Measurements from ENCODE around the gene FATE1.
"Not testable (repeated sequence)": the region's sequence is repeated elsewhere in the genome, so short reads cannot be mapped to it uniquely, and the experiment has no call there.

FATE1 gene, protein sequence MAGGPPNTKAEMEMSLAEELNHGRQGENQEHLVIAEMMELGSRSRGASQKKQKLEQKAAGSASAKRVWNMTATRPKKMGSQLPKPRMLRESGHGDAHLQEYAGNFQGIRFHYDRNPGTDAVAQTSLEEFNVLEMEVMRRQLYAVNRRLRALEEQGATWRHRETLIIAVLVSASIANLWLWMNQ

DNA sequence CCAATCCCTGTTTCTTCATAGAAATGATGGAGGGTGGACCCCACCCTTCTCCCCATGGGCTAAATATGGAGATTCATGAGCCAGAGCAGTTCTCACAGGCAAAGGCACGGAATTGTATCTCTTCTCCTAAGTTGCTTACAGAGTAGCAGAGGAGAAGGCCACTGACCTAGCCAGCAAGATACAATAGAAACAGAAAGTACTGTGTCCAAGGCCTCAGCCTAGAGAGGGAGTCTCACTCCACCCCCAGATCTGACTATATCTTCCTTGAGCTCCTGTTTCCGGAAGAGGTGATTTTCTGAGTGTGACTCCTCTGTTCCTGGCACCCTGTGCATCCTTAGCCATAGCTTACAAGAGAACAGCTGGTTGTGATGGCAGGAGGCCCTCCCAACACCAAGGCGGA, at the start of gene FATE1:
Gene FATE1, plus strand, starts transcription at position 284 of the 400 bp plus-strand sequence. Its CDS starts 85 bp downstream, at position 369.
- DNase-seq (ENCODE audit: low spot score): no peak

DNA sequence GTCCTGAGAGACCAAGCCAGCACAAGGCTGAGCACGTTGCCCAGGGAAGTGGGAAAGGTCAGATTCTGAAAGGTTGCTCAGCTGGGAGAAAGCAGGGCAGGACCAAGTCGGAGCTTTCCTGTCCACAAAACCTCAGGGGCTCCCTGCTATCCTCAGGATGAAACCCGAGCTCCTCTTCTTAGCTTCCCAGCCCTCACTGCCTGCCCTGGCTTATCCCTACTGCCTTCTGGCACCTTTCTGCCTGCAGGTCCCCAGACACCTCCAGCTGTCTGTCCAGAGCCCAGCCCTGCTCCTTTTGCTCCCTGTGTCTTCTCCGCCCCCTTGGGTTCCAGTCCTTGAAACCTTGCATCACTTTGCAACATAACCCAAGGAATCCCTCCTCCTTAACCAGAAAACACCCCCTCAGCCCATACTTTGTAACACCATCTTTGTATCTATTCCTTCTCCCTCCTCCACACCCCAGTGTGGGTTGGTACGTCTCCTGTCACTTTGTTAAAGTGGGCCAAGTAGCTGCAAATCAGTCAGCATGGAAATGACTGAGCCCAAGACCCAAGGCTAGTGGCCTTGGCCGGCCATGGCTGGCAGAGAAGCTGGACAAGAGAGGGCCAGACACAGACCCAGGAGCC, 40.6 kb upstream of the FATE1 start:
- DNase-seq (ENCODE audit: low spot score): no peak

DNA sequence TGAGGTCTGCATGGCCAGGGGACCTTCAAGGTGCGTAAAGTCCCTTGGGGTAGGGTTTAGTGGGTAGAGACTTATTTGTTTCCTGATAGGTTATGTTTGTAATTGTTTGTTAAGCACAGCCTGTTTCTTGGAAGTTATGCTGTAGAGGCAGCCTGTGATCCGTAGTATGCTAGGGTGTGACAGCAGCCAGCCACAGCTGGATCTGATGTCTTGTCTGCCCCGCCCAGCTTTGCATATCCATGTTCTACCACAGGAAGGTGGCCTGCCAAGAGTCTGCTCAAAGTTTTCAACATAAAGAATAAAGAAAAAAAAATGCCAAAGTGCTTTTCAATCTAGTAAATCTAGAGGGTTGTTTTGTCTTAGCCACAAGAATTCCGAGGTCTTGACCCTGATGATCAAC, 39.6 kb upstream of the FATE1 start:
- no peak for DNase-seq (ENCODE audit: low spot score)

DNA sequence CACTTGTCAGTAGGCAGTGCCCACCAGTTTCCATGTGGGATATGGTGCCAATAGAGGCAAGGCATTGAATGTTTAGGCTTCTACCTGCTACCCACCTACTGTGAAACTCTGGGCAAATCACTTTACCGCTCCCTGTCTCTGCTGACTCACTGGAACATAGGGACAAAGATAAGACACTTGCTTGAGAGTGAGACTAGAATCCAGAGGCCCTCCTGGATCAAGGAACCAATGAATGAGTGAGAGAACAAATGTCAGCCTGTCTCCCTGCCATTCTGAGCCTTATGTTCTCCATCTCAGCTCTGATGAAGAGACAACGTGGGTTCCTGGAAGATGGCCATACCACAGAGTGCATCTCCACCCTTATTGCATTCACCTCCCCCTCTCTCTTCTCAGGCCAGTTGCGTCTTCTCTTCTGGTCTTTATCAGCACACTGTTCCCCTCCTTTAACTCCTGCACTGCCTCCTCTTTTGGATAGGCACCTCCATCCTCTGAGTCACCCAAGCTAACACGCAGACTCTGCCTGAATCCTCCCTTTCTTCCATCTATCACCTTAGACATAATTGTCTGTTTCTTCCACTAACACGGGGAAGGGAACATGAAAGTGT, 35.9 kb upstream of the FATE1 start:
- no peak for DNase-seq (ENCODE audit: low spot score)

DNA sequence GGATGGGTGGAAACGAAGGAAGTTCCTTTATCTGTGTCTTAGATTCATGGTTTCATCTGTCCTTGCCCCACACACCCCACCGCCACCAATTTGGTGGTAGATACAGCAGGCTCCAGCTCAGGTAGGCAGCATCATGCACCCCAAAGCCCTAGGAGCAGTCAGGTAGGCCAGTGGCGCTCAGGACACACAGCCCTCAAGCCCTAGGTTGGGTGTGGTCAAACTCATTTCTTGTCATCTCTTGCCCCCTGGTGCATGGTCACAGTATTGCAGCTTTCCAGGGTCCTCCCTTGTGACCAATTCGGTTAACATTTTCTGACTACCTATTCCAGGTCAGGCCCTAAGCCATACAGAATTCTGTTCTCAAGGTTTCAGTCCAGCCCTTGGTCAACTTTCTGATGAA, 35.0 kb upstream of the FATE1 start:
- DNase-seq (ENCODE audit: low spot score): peak; percentile 19

DNA sequence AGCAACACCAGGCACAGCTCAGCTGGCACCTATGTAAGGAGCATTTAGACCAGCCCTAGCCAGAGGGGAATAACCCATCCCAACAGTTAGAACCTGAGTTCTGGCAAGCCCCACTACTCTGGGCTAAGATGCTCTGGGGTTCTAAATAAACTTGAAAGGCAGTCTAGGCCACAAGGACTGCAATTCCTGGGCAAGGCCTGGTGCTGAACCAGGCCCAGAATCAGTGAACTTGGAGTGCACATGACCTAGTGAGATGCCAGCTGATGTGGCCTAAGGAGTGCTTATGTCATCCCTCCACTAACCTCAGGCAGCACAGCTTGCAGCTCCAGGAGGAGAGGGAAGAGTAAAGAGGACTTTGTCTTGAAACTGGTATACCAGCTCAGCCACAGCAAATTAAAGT, 28.2 kb upstream of the FATE1 start:
- DNase-seq (ENCODE audit: low spot score): no peak

DNA sequence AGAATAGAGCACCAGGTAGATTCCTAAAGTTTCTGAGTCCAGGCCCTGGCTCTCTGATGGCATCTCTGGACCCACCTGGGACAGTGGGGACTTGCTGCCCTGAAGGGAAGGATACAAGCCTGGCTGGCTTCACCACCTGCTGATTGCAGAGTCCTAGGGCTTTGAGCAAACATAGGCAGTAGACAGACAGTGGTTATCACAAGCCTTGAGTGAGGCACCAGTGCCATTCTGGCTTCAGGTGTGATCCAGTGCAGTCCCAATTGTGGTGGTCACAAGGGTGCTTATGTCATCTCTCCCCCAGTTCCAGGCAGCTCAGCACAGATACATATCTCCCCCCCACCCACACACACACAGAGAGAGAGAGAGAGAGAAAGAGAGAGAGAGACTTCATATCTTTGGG, 27.1 kb upstream of the FATE1 start:
- no peak for DNase-seq (ENCODE audit: low spot score)

DNA sequence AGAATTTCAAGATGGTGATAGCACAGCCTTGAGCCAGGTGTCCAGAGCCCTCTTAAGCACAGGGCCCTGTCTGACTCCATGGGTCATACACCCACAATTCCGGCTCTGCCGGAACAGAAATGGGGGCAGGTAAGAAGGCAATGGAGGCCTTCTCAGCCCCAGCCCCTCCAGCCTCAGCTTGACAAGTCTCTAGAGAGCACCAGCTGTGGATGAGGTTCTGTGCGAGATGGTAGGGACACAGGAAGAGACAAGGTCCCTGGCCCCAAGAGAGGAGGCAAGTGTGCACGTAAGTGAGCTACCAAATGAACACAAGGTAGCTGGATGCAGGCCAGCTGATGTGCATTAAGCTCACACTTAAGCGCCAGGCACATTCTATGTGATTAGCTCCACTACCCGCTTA, 23.0 kb upstream of the FATE1 start:
- DNase-seq (ENCODE audit: low spot score): no peak

DNA sequence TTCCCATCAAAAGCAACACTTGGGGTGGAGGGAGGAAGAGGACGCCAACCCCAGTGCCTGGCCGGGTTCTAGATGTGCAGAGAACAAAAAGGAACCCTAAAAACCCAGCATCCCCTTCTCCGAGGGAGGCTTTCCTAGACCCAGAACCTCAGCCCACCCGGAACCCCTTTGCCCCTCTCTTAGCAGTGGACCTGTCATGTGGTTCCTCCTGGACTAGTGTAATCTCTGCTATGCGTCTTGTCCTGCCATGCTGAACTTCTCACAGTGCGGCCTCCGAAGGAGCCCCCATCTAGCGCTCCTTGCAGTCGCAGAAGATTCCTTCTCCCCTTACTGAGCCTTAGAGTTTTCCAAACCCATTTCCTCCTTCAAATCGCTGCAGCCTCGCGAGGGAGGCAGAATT, 21.7 kb upstream of the FATE1 start:
- DNase-seq (ENCODE audit: low spot score): no peak

DNA sequence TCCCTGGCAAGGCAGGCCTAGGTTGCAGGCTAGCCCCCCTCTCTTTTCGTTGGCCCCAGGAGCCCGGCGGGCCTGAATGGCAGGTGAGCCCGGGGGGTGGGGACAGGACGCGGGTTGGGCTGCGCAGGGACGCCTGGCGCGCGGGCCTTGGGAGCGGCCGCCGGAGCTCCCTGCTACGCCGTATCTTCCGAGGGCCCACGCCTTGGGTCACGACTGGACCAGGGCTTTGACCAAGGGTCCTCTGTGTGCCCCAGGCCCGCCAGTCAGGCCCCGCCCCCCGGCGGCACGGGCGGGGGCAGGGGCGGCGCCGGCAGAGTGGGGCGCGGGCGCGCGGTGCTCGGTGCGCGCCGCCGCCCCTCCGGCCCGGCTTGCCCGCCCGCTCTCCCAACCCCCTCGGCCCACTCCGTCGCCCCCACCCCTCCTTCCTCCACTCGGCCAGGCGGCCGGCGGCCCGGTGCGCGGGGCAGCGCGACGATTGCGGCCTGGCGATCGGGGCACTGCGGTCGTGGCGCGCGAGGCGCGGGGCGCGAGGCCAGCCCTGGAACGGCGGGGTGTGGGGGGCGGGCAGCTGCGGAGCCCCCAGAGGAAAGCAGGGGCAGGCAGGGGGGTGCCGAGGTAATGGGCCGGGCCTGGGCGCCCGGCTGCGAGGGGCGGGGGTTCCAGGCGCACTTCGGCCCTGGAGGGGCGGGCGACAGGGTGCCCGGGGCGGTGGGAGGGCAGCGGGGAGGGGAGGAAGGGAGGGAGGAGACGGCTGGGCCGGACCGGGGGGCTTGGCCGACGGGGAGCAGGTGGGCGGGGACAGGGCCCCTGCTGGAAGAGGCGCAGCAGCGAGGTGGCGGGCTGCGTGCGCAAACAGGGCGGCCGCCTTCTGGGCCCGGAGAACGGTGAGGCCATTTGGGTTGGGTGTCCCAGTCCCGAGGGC, 20.9 kb upstream of the FATE1 start, which contains the start of gene PRRG3:
Gene PRRG3, plus strand, starts transcription at position 798 of the 922 bp plus-strand sequence. CDS start 3,357 bp downstream, outside the sequence.
- no peak for DNase-seq (ENCODE audit: low spot score)

DNA sequence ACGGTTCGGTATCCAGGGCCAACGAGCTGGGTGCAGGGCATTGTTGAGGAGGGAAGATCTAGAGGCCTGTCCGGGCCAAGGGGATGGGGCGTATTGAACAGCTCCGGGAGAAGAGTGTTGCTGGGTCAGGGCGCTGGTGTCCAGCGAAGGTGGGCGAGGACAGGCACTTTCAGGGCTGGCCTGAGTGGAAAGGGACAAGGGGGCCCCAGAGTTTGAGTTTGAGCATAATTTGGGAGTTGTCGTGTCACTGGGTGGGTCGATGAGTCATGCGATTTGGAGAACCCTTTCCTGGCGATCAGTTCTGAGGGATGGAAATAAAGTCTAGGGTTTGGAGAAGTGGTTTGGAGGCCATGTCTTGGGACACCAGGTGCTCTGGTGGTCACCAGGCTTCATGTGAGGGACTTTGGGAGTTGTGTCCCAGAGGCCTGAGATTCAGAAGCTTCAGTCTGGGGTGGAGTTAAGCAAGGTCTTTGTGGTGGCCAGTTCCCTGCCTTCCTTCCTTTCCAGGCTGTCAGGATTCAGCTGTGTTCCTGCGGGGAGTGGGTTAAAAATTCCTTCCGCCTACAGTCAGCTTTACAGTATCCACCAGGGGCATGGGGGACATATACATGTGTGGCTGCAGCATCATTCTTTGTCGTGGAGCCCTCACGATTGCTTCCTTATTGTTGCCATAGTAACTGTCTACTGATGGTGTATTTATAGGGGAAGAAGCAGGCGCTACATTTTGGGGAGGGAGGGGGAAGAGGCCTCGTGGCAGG, 20.1 kb upstream of the FATE1 start:
- DNase-seq (ENCODE audit: low spot score): no peak

DNA sequence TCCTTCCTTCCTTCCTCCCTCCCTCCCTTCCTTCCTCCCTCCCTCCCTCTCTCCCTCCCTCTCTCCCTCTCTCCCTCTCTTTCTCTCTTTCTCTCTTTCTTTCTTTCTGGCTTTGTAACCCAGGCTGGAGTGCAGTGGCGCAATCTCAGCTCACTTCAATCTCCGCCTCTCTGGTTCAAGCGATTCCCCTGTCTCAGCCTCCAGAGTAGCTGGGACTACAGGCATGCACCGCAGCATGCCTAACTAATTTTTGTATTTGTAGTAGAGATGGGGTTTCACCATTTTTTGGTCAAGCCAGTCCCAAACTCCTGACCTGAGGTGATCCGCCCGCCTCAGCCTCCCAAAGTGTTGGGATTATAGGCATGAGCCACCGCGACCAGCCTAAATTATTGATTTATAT, 18.8 kb upstream of the FATE1 start:
- DNase-seq (ENCODE audit: low spot score): not testable (repeated sequence)

DNA sequence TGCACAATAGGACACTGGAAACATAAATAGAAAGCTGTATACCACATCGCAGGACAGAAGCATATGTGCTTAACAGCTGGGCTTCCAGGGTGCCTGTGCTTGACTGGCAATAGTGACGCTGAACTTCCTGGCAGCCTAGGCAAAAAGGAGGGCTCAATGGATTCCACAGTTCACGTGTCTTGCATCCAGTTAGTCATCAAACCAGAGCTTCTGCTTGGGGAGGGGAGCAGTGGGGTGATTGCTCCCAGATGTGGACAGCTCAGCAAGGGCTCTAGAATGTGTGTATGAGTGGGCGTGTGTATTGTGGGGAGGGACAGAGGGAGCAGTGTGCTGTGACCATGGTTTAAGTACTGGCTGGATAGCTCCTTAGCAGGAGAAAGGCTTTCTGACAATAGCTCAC, 18.3 kb upstream of the FATE1 start:
- DNase-seq (ENCODE audit: low spot score): no peak

DNA sequence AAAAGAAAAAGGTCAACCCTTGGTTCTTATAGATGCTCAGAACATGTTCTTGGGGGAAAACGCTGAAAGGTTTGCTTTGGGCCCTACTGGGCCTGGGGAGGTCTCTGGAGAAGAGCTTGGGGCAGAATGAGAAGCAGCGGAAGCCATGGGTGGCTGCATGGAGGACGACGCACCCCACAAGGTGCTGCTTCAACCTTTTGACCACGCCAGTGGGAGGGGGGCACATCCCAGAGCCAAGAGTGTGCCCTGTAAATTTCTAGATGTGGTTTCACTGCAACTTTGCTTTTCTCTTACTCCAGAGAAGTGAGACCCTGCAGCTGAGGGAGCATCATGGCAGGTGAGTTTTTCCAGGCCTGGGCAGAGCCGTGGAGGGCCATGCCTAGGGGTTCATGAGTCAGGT, 17.4 kb upstream of the FATE1 start:
- no peak for DNase-seq (ENCODE audit: low spot score)

DNA sequence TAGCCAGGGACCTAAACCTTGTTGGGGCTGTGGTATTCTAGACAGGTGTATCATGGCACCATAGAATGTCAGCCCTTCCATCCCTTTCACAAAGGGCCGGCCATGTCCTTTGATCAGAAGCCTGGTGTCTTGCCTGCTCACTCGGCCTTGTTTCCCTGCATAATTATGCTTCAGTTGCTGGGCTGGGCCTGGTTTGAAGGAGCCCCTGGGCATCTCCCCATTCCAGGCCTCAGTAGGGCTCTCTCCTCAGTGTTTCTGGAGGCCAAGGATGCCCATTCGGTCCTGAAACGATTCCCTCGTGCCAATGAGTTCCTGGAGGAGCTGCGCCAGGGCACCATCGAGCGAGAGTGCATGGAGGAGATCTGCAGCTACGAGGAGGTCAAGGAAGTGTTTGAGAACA, 16.1 kb upstream of the FATE1 start:
- DNase-seq (ENCODE audit: low spot score): no peak

DNA sequence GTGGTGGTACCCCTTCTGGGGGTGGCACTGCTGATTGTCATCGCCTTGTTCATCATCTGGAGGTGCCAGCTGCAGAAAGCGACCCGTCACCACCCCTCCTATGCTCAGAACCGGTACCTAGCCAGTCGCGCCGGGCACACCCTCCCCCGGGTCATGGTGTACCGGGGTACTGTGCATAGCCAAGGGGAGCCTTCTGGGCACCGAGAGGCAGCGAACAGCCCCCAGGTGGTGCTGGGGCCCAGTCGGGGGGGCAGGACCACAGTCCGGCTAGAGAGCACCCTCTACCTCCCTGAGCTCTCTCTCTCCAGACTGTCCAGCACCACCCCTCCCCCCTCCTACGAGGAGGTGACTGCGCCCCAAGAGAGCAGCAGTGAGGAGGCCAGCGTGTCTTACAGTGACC, 15.3 kb upstream of the FATE1 start:
- DNase-seq (ENCODE audit: low spot score): no peak

DNA sequence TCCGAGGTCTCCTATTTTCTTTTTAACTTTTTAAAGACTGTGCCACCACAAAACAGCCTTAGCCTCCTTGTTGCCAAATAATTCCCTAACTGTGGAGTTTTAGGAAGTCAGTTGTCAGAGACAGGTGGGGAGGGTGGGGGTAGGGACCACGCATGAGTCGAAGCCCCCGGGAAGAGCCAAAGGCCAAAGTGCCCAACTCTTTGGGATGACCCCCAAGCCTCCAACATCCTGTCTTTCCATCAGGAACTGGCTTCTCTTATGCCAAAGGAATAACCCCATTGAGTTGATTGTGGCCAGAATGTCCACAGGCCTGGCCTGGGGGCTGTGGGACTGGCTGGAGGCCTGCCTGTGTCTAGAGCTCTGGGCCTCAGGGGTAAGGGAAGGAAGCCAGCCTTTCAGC, 14.8 kb upstream of the FATE1 start:
- no peak for DNase-seq (ENCODE audit: low spot score)

DNA sequence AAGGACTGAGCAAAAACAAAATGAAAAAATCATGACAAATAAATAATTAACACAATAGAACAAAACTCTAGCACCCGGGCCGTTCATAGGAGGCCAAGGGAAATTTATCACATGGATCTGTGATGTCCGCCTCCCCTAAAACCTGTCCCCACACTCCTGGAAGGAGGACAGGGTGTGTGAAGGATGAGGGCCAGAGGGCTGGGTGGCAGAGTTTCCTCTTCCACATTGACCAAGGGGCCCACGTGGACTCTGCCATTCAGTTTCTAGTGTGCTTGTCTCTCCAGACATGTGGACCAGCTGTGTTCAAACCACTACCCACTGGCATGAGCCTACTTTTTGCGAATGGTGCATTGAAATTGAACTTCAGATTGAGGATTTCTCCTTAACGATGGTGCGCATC, 14.3 kb upstream of the FATE1 start:
- no peak for DNase-seq (ENCODE audit: low spot score)

DNA sequence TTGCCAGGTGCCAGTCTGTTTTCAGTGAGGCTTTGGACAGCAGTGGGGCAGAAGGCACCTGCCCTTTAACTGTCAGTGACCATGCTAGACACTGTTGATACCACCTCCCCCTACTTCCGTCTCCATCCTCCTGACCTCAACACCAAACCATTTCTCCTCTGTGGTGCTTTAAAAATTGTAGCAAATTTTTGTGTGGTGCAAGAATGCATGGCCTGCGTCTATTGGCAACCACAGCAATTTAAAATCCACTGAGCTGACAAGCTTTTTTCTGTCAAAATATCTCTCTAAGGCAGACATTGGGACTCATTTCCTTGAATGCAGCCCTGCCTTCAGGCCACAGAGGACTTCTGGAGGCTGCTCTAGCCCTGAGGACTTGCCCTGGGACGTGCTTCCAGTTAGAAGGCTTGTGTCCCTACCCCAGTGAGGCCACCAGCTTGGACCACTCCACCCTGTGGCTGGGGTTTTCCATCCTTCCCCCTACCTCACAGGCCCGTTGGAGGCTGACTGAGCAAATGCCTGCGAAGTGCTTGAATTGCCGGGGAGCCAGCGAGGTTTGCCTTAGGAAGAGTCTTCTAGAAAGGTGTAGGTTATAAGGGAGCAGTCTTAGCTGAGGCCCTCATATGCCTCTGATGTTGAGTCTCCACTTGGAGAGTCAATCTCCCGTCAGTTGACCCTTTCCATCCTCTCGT, 13.7 kb upstream of the FATE1 start:
- no peak for DNase-seq (ENCODE audit: low spot score)

DNA sequence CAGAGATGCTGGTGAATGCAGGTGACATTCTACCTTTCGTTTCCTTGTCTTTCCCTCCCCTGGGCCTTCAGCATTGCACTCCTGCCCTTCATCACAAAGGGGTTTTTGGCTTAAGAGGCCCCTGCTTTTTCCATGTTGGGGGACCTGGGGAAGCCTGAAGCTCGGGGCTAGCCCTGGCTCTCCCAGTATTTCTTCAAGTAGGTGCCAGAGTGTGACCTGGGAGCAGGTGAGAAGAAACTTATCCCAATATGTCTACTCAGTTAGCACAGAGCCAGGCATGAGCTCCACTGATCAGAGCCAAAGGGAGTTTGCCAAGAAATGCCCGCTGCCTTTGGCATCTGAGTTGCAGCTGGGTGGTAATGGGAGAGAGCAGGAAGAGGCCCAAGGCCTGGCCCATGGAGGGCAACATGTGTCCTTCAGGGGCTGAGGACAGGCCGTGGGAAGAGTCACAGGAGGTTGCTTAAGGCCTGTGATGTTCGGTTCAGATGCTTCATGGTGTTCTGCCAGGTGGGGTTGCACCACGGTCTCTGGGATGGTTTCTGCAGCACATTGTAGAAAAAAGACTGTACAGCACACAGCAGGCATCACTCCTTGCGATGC, 13.0 kb upstream of the FATE1 start:
- no peak for DNase-seq (ENCODE audit: low spot score)

DNA sequence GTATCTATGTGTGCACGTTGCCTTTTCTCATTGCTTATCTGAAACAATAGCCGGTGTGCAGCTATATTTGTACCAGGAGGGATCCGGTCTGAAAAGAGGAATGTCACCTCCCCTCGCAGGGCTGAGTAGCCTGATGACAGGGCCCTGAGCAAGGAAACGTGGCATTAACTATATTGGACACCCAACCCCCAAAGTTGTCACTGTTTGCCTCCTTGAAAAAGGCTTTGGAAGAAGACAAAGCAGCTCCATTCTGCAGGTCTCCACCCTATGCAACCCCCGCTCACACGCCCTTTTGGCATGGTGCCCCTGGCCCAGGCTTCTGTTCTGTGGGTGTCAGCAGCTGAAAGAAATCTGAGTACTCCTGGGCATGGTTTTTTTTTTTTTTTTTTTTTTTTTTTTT, 12.3 kb upstream of the FATE1 start:
- DNase-seq (ENCODE audit: low spot score): no peak
